GM19099 (cell line): Measurements from ENCODE around the gene MOGAT3.

ENCODE experiments used
- POLR2A ChIP-seq: IDR thresholded peaks from 3 replicates; pipeline ENCODE4 v1.6.1; 2011; ENCODE audit warnings: low read depth; ENCODE audit not compliant: insufficient read length; ENCODE audit errors: extremely low read depth

MOGAT3 gene

GRCh38 chr7:101172005-101172853 is 28.6 kb downstream of the MOGAT3 start:
- TF ChIP-seq POLR2A: no peak

DNA sequence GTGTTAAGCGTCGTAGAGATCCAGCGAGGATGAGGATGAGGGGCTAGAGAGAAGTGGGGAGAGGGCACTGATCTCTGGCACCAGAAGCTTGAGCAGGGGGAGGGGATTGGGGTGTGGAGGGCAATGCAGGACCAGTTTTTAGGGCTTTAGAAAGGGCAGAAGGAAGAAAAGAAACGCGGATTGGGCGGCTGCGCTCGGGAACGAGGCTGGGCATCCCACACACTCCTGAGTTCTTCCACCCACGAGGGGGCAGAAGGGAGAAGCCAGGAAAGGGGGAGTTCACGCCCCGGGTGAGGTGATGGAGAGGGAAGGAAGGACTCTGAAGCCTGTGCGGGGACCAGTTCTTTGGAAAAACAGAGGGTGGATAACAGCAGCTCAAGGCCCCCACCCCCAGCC is 29.4 kb downstream of the MOGAT3 start:
- no peak for TF ChIP-seq POLR2A

GRCh38 chr7:101170617-101171441 is 30.0 kb downstream of the MOGAT3 start:
- no peak for TF ChIP-seq POLR2A

DNA sequence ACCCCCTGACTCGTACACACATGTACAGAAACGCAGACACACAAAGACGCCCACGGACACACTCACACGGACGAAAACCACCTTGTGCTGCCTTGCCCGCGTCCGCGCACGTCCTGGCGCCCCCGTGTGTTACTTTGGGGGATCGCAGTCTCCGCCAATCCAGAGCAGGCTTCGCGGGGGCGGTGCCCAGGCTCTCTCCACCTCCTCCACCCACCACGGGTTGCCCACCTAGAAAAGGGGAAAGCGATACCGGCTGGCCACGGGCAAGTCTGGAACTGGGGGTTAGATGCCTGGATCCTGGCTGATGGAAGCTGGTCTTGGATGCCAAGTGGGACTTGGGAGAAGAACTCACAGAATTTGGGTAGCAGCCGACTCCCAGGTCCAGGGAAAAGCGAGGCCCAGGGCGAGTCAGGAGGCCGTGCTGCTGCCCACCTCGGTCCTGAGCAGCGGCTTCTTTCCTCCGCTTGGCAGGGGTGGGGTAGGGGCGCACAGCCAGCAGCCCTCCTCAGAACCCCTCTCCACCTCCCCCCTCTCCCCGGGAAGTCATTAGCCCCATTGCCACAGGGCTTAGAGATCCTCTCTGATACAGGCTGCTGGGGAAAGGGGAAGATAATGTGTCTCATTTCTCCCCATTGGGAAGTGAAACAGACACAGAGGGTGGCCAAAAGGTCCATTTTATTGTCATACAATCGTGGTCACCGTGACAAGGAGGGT is 30.8 kb downstream of the MOGAT3 start:
- no peak for TF ChIP-seq POLR2A

GRCh38 chr7:101169110-101169837 is 31.6 kb downstream of the MOGAT3 start:
- no peak for TF ChIP-seq POLR2A

- no peak for TF ChIP-seq POLR2A
Measured at GRCh38 chr7:101168412-101169049, 32.3 kb downstream of the MOGAT3 start.

- no peak for TF ChIP-seq POLR2A
Measured at GRCh38 chr7:101167645-101168411, 33.0 kb downstream of the MOGAT3 start.

DNA sequence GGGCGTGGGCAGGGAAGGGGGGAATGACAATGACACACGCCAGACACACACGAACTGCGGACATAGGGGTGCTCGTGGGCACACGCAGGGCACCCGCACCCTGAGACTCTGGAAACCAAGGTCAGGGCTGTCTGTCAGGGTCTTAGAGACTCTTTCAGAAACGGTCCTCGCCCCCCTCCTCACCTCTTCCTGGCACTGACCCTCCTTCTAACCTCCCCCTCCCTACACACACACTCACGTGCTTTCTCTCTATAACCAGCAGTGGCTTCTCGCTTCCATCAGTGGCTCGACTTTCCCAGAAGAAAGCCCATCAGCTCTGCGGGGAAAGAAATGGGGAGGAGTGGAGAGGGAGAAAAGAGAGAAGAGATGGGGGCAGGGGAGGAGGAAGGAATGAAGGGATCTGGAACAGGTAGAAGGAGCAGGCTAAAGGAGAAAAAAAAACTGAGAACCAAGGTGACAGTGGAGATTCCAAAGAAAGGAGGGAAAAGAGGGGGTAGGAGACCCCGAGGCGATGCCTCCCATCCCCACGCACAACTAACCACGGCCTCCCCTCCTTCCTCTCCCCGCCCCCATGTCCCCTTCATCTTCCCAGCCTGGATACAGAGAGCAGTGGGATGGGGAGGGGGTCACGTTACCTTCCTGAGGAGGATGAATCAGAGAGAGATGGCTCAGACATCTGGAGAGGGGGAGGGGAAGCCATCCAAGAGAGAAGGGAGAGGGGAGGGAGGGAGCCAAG is 33.8 kb downstream of the MOGAT3 start:
- no peak for TF ChIP-seq POLR2A

DNA sequence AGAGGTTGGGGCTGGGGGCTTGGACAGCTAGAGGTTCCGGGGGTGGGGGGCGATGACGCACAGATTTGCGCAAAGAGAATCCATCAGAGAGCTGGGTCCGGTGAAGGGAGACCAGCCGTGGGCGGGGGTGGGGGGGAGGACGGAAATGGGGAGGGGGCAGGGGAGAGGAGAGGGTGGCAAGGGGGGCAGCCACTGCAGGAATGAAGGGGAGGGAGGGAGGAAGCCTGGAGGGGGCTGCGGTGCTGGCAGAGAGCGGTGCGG is 34.3 kb downstream of the MOGAT3 start:
- no peak for TF ChIP-seq POLR2A

DNA sequence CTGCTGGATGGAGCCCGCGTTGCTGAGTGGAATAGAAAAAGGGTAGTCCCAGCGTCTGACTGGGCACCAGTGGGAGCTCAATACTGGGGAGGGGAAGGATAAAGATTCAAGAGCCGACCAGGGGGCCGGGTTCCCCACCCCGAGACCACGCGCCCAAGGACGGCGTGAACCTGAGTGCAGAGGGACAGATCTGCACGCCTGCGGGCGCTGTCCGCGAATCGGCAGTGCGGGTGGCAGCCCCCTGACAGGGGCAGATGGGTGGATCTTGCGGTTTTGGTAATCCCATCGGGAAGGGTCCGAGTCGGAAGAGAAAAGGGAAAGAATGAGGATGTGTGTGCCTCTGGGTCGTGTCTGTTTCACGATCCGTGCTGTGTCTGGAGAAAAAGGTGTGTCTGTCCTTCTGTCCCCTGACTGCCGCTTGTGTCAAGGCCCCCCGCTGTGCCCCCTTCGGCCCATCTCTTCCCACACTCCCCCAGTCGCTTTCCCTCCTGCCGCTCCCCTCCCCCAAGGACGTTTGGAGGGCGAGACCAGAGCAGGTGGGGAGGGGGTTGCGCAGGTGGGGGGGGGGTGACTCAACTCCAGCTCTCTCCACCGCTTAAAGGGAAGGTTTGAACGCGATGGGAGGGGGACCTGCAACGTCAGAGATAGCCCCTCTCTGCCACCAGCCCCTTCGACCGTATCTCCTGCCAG is 34.7 kb downstream of the MOGAT3 start:
- TF ChIP-seq POLR2A: no peak

DNA sequence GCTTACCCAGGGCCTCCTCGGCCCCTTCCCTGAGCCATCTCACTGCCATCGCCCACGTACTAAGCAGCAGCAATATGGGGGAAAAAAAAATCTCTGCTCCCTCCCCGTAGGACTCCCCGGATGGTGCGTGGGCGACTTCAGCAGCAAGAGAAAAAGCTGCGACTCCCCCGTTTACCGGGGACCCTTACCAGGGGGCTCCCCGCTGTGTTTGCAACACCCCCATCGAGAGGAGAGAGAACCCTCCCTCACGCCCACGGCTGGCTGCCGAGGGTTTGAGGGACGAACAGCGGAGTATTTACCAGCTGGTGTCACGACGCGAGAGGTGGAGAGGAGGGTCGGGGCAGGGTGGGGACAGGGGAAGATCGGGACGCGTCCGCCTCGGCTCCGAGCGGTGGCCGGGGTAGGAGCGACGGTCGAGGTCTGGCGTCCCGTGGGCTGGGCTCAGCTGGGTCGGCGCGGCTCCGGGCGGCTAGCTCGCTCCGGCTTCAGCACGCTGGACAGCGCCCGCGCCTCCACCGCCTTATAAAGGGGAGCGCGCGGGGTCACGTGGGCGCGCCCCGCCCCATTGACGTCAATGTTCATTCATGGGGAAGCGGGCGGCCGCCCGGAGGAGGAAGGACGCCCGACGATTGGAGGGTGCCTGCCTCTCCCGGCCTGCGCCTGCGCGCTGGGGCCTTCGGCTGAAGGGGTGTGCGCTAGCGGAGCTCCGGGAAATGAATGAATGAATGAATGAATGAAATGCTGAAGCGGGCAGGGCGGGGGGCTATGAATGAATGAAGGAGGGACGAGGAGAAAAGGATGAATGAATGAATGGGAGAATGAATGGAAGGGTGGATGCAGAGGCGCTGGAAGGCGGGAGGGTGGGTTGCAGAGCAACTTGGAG is 35.5 kb downstream of the MOGAT3 start, which contains the start of gene VGF:
TSS of gene VGF (minus strand) at position 495 of the 883 bp plus-strand sequence. CDS start 726 bp downstream, outside the sequence.
- TF ChIP-seq POLR2A: no peak
